Caco-2 (cell line): ENCODE results near the gene ADA. TPM values are rescaled to one million over a fixed set of nuclear protein-coding genes. Genes with fewer than 3 reads are reported as not detected.

ENCODE experiments used
- BruUV-seq: library from RNA; stranded (reverse); fragments of 400-500 nt; replicated peaks from 2 replicates; lab custom pipeline; 2021; lab: Mats Ljungman, UMichigan
- CTCF ChIA-PET: fragments of 300-600 bp; sonication (Branson Sonifier 250); formaldehyde crosslinking; loops from one replicate; lab custom pipeline; 2022; ENCODE audit warnings: antibody characterized with exemption; lab: Charles Lee
- POLR2A ChIA-PET: fragments of 300-600 bp; sonication (Branson Sonifier 250); formaldehyde crosslinking; loops from one replicate; lab custom pipeline; 2022; ENCODE audit warnings: antibody characterized with exemption; lab: Charles Lee
- DNase-seq, 2 experiments: peaks; one replicate each; pipeline versions ENCODE4 v3.0.0 to v3.0.0-alpha.2; 2020 to 2022
- H3K27me3 ChIP-seq: replicated peaks from 2 replicates; pipeline ENCODE4 v1.6.0; 2011; ENCODE audit warnings: low read length; ENCODE audit not compliant: control insufficient read depth, insufficient read depth
- H3K36me3 ChIP-seq: 2 replicates; pipeline ENCODE4 v1.5.1; 2011; ENCODE audit warnings: low read length; ENCODE audit not compliant: control insufficient read depth, insufficient read depth
- H3K4me1 ChIP-seq: fragments of 250-450 bp; sonication (Bioruptor Pico); 2 replicates; pipeline ENCODE4 v1.5.1; 2020; ENCODE audit warnings: mild to moderate bottlenecking
- H3K4me3 ChIP-seq: 2 replicates; pipeline ENCODE4 v1.5.1; 2011; ENCODE audit warnings: low read depth, mild to moderate bottlenecking, control low read depth, low read length
- H3K9me3 ChIP-seq: fragments of 250-450 bp; sonication (Bioruptor Pico); 2 replicates; pipeline ENCODE4 v1.5.1; 2020; ENCODE audit warnings: mild to moderate bottlenecking, moderate library complexity
- H3K27ac Mint-ChIP-seq: one replicate; pipeline ENCODE4 v1.8.0; 2022; ENCODE audit warnings: mixed read lengths; ENCODE audit not compliant: unreplicated experiment
- H3K27me3 Mint-ChIP-seq: one replicate; pipeline ENCODE4 v1.8.0; 2022; ENCODE audit warnings: mixed read lengths; ENCODE audit not compliant: insufficient read depth, unreplicated experiment
- H3K36me3 Mint-ChIP-seq: one replicate; pipeline ENCODE4 v1.8.0; 2022; ENCODE audit warnings: mild to moderate bottlenecking, mixed read lengths; ENCODE audit not compliant: insufficient read depth, unreplicated experiment
- H3K4me1 Mint-ChIP-seq: one replicate; pipeline ENCODE4 v1.8.0; 2022; ENCODE audit warnings: low read depth, mixed read lengths; ENCODE audit not compliant: unreplicated experiment
- H3K4me3 Mint-ChIP-seq: one replicate; pipeline ENCODE4 v1.8.0; 2022; ENCODE audit warnings: mild to moderate bottlenecking, moderate library complexity, mixed read lengths; ENCODE audit not compliant: unreplicated experiment
- H3K9me3 Mint-ChIP-seq: one replicate; pipeline ENCODE4 v1.8.0; 2022; ENCODE audit warnings: mixed read lengths; ENCODE audit not compliant: unreplicated experiment
- CTCF ChIP-seq, 2 experiments: fragments of 200-600 bp in 1 of 2; IDR thresholded peaks; 1 replicate in 1 of 2; 2 replicates in 1 of 2; pipeline versions ENCODE4 v1.5.1 to v1.8.0; 2011 to 2022; ENCODE audit warnings: antibody characterized with exemption in 1 of 2, control low read depth in 1 of 2, inconsistent platforms in 1 of 2, low read depth in 1 of 2, low read length in 1 of 2, mild to moderate bottlenecking in 1 of 2, moderate library complexity in 1 of 2; ENCODE audit not compliant: insufficient read depth in 1 of 2, severe bottlenecking in 1 of 2, unreplicated experiment in 1 of 2
- intact Hi-C: fragments of 100-400 bp; cut with micrococcal nuclease; formaldehyde crosslinking; loops from one replicate; pipeline ENCODE4 v1.10.0; 2022; ENCODE audit not compliant: unreplicated experiment
- total RNA-seq: library from RNA; stranded (reverse); gene quantifications from 2 replicates; pipeline ENCODE4 v1.2.3, GENCODE V29; 2022

Gene ADA
- total RNA-seq, 1 experiment from 2014 or later: 21.1 TPM

GRCh38 chr20:44614525-44614924 is 37.0 kb downstream of the ADA start:
- no TSS peak for BruUV-seq
- no peaks in the 10 kb centered on the region for H3K27me3 Mint-ChIP-seq
- intact Hi-C loops: loop anchor here (5.0 kb wide), 1 partner anchor 302 kb away; the partner anchor contains the start of gene FITM2
- no peak for TF ChIP-seq CTCF (IDR thresholded peaks at IDR 0.05; ENCODE audit: insufficient read depth in 1 of 2, low read depth in 1 of 2, low read length in 1 of 2, severe bottlenecking in 1 of 2, unreplicated experiment in 1 of 2)
- H3K36me3 Mint-ChIP-seq: peaks cover 9% of the 10 kb centered on the region
- H3K4me1 Mint-ChIP-seq: peaks cover 9% of the 10 kb centered on the region
- Histone ChIP-seq H3K27me3 (no peaks in the 10 kb centered on the region), H3K4me1 (peaks cover 3% of the 10 kb centered on the region), H3K9me3 (no peaks in the 10 kb centered on the region), H3K36me3 (no peaks in the 10 kb centered on the region), H3K4me3 (no peak overlapping the region)
- no peak overlapping the region for H3K27ac Mint-ChIP-seq
- POLR2A ChIA-PET: no interaction called here
- DNase-seq: no peak
- CTCF ChIA-PET: no interaction called here
- no peak overlapping the region for H3K4me3 Mint-ChIP-seq
- no peaks in the 10 kb centered on the region for H3K9me3 Mint-ChIP-seq

GRCh38 chr20:44613575-44613974 is 37.9 kb downstream of the ADA start:
- H3K4me3 Mint-ChIP-seq: no peak overlapping the region
- CTCF ChIA-PET: no interaction called here
- POLR2A ChIA-PET: no interaction called here
- peaks cover 12% of the 10 kb centered on the region for H3K4me1 ChIP-seq
- no peaks in the 10 kb centered on the region for H3K9me3 Mint-ChIP-seq
- no peaks in the 10 kb centered on the region for H3K27me3 Mint-ChIP-seq
- no peak overlapping the region for H3K27ac Mint-ChIP-seq
- H3K36me3 ChIP-seq: no peaks in the 10 kb centered on the region
- no peaks in the 10 kb centered on the region for H3K9me3 ChIP-seq
- H3K4me1 Mint-ChIP-seq: peaks cover 9% of the 10 kb centered on the region
- TF ChIP-seq CTCF (IDR thresholded peaks at IDR 0.05; ENCODE audit: insufficient read depth in 1 of 2, low read depth in 1 of 2, low read length in 1 of 2, severe bottlenecking in 1 of 2, unreplicated experiment in 1 of 2): no peak
- H3K36me3 Mint-ChIP-seq: peaks cover 5% of the 10 kb centered on the region
- no peak for DNase-seq
- intact Hi-C loops: loop anchor here (5.0 kb wide), 1 partner anchor 301 kb away; the partner anchor contains the start of gene FITM2
- H3K4me3 ChIP-seq: no peak overlapping the region
- no peaks in the 10 kb centered on the region for H3K27me3 ChIP-seq
- no TSS peak for BruUV-seq

GRCh38 chr20:44610313-44610962 is 41.1 kb downstream of the ADA start:
- intact Hi-C loops: loop anchor here (1.0 to 5.0 kb wide), 12 partner anchors 22 to 395 kb away; partner anchors contain the start of genes FITM2, SERINC3 and TTPAL
- H3K27me3 Mint-ChIP-seq: no peaks in the 10 kb centered on the region
- H3K36me3 ChIP-seq: no peaks in the 10 kb centered on the region
- no peaks in the 10 kb centered on the region for H3K27me3 ChIP-seq
- H3K4me1 ChIP-seq: peaks cover 12% of the 10 kb centered on the region
- H3K27ac Mint-ChIP-seq: peak overlapping the region; percentile 91
- BruUV-seq: no TSS peak
- H3K4me3 Mint-ChIP-seq: peak overlapping the region; percentile 71
- H3K36me3 Mint-ChIP-seq: no peaks in the 10 kb centered on the region
- no peak for TF ChIP-seq CTCF (IDR thresholded peaks at IDR 0.05; ENCODE audit: insufficient read depth in 1 of 2, low read depth in 1 of 2, low read length in 1 of 2, severe bottlenecking in 1 of 2, unreplicated experiment in 1 of 2)
- ChIA-PET POLR2A (interaction anchor here (1.1 kb wide), 1 partner anchor 135 kb away, joined by 18 read pairs; the partner anchor contains the start of gene TTPAL), CTCF (interaction anchor here (0.6 to 3.0 kb wide), 32 partner anchors 8 to 1047 kb away, joined by 3 to 27 read pairs (median 4); partner anchors contain the start of genes CCN5, SERINC3, TTPAL and WFDC8)
- peaks cover 9% of the 10 kb centered on the region for H3K4me1 Mint-ChIP-seq
- no peak overlapping the region for H3K4me3 ChIP-seq
- DNase-seq: no peak
- no peaks in the 10 kb centered on the region for H3K9me3 Mint-ChIP-seq
- peaks cover 4% of the 10 kb centered on the region; the same call in 1 of the 2 replicates for H3K9me3 ChIP-seq
